Hippocampal formation (tissue), 2 donors: ENCODE results near the gene THEMIS.
"Not testable (repeated sequence)": the region's sequence is repeated elsewhere in the genome, so short reads cannot be mapped to it uniquely, and the experiment has no call there.

Experiments used
- DNase-seq, 2 donors: peaks; one replicate each; lab custom pipeline; 2025; lab: John Stamatoyannopoulos, UW

Gene THEMIS, protein sequence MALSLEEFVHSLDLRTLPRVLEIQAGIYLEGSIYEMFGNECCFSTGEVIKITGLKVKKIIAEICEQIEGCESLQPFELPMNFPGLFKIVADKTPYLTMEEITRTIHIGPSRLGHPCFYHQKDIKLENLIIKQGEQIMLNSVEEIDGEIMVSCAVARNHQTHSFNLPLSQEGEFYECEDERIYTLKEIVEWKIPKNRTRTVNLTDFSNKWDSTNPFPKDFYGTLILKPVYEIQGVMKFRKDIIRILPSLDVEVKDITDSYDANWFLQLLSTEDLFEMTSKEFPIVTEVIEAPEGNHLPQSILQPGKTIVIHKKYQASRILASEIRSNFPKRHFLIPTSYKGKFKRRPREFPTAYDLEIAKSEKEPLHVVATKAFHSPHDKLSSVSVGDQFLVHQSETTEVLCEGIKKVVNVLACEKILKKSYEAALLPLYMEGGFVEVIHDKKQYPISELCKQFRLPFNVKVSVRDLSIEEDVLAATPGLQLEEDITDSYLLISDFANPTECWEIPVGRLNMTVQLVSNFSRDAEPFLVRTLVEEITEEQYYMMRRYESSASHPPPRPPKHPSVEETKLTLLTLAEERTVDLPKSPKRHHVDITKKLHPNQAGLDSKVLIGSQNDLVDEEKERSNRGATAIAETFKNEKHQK

DNA sequence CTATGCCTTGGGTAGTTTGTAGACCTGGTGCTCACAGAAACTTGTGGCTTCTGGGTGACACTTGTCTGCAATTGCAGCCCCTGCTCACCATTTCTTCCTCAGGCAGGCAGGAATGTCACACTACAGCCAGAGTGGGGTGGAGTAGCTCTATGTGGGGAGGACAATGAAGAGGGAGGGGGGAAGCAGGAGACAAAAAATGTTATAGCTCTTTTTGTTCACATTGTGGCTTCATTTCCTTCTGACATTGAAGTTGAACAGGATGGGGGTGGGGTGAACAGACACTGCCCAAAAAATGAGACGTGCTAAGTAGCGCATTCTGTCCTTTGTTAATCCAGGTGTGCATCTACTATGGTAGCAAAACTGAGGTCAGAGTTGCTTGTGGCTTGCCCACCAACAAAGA is at the start of gene THEMIS:
TSS of gene THEMIS (minus strand) at position 124 of the 400 bp plus-strand sequence. CDS start 126 bp downstream, outside the sequence.
- DNase-seq, result no peak

DNA sequence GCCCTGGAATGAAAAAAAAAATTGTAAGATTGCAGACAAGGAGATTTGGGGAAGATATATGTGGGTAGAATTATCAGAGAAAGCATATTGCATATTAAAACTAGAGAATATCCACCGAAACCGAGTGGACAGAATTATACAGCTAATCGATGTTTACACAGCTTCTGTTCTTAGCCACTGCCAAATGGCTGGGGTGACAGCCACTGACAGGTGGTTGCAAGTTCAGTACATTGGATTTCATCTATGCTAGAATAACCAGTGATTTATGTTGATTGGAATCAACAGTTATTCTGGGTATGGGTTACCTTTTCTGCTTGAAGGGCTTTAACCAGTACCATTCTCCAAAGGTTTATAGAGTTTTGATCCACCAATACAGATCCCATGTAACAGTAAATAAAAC is 48.4 kb upstream of the THEMIS start:
- DNase-seq, result no peak

- no peak for DNase-seq
Observed at GRCh38 chr6:127946388-127946787, 45.5 kb upstream of the THEMIS start.

- DNase-seq, result no peak
Observed at GRCh38 chr6:127945434-127946097, 44.7 kb upstream of the THEMIS start.

DNA sequence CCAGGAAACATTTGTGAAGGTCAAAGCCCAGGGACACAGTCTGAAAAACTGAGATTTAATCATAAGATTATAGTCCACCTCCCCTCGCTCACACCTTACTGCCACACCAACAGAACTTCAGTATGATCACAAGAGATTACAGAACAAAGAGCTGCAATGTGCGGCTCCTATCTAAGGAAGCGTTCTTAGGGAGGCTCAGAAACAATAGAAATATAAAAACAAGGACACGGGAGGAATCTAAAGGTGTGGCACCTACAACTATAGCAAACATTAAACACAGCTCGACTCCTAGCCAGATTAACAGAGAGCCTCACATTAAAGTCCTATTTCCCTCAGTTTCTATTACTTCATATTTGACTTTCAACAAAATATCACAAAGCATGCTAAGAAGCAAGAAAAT is 40.4 kb upstream of the THEMIS start:
- DNase-seq, result no peak

DNA sequence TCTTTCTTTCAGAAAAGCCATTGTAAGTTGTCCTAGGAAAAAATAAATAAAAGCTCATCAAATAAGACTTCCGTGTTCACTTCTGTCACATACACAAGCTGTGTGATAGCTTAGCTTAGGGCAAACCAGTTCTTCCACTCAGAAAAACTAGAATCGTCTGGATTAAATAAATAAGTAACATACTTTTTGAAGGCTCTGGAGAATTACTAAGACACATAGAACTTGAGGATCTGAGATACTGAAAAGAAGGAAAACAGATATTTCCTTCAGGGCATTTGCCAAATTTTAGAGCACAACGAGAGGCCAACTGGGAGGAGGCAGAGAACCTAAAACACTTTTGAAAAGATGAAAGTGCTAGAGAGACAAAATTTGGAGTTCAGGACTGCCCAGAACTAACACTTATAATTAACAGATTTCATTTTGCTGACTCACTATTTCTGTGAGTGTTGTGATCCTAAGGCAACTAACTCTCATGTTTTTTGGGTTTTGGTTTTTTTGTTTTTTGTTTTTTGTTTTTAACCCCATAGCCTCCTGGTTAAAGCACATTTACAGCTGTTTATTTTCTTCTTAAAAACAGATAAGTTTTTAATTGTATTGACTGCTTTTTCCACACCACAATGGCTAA is 38.7 kb upstream of the THEMIS start:
- DNase-seq, result no peak

GRCh38 chr6:127938701-127939100 is 37.8 kb upstream of the THEMIS start:
- no peak for DNase-seq

DNA sequence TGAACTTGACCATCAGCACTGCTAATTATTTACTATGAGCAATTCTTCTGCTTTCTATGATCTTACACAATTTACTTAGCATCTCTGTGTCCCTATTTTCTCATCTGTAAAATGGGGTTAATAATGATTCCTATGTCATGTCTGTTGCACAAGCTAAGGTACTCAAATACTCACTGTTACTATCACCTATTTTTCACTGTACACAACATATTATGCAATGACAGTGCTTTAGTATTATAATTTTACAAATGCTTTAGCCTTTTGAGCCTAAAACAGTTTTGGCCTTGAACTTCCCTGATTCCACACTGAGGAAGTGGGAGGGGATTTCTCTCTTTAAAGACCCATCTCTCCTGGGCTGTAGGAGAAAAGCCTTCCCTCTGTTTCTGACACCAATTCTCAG is 36.9 kb upstream of the THEMIS start:
- DNase-seq, result no peak

GRCh38 chr6:127937102-127937501 is 36.2 kb upstream of the THEMIS start:
- DNase-seq, result no peak

GRCh38 chr6:127934956-127935355 is 34.1 kb upstream of the THEMIS start:
- DNase-seq, result no peak

DNA sequence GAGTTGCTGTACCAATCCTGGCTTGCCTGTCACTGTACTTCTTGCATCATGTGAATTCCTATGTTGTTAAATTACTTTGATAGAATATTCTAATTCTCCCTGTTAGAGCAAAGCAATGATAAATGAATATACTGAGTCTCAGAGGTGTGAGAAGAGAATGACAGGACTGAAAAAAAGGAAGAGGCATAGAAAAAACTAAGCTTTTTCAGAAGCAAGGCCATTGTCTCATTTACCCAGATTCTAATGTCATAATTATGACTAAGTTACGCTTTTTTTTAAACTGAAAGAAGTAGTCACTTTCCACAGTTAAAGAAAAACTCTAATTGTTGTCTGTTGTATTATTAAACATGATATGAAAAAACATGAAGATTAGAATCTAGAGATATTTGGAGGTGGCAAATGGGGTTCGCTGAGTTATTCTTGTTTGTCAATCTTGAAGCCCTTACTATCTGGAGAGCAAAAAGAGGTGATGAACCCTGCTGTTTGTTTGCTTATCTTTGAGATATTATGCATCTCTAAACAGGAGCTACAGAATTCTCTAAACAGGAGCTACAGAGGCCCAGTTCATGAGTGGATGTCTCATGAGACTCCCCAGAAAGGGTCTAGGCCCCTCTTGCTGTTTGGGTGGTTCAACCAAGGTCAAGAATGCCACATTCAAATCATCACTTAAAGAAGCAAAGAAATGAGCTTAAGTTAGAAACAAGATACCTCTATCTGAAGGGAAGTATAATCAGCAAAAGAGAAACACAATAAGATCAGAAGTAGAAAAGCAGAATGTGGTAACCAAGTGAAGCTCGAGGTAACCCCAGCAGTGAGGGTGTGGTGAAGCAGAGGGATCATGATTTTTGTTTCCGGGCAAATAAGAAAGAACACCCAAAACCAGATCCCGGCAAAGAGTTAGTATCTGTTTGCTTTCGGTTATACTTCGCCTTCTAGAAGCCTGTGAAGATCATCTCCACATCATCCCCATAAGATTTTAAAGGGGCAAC is 33.3 kb upstream of the THEMIS start:
- DNase-seq, result no peak

- no peak for DNase-seq
Observed at GRCh38 chr6:127933137-127933536, 32.3 kb upstream of the THEMIS start.

DNA sequence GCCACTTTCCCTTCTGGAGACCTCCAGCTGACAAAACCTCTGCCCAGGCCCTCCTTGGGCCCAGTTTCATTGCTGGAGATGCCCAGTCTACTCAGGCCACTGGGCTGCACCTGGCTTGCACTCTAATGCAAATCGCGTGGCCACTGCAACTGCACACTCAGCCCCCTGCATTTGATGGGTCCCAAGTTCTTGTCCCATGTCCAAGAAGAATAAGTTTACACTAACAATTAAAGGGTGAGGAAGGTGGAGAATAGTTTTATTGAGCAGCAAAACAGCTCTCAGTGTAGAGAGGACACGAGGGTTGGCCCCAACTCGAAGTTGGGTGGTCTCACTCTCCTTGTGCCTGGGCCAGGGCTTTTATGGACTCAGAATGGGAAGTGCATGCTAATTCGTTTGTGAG is 31.9 kb upstream of the THEMIS start:
- no peak for DNase-seq

DNA sequence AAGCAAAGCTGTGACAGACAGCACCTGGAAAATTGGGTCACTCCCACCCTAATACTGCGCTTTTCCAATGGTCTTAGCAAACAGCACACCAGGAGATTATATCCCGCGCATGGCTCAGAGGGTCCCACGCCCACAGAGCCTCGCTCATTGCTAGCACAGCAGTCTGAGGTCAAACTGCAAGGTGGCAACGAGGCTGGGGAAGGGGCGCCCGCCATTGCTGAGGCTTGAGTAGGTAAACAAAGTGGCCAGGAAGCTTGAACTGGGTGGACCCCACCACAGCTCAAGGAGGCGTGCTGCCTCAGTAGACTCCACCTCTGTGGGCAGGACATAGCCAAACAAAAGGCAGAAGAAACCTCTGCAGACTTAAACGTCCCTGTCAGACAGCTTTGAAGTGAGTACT is 25.6 kb upstream of the THEMIS start:
- not testable (repeated sequence) for DNase-seq

DNA sequence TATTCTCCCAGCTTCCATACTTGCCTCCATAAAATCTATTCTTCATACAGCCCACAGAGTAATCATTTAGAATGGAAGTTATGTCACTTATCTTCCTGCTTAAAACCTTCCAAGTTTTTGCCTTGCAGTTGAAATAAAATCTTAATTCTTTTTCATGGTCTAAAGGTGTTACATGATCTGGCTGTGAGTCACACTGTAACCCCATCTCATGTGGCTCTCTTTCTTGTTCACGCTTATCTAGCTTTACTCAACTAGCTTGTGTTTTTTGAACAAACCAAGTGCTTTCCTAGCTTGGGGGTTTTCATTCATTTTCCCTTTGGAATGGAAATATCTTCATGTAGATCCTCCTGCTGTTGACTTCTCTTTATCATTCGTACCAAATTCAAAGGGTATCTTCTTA is 23.6 kb upstream of the THEMIS start:
- no peak for DNase-seq

DNA sequence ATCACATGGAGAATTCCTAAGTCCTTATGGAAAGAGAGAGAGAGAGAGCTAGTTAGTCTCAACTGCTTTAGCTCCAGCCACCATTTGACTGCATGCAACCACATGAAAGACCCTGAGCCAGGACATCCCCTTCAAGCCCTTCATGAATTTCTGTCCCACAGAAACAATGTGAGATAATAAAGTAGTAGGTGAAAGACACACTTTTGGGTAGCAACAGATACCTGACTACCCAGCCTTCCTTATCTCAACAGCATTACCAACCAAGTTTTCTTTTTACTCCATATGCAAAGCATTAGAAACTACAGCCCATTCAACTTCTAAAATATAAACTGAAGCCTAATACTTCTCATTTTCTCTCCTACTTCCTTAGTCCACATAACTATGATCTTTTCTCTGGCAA is 23.2 kb upstream of the THEMIS start:
- no peak for DNase-seq

- DNase-seq, result no peak
Observed at GRCh38 chr6:127923135-127923534, 22.3 kb upstream of the THEMIS start.

DNA sequence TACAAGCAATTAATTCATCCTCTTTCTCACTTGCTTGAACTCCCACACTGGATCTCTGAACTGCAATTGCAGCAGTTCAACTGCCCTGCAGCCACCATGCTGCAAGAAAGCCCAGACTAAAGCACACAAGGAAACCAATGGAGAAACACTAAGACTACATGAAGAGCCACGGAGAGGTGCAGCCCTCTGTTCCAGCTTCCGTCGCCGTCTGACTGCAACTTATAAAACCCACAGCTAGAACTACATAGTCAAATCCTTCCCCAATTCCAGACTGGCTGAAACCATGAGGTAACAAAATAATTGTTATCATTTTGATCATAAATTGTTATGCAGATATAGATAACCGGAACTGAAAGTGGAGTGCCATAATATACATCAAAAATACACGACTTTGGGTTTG is 21.1 kb upstream of the THEMIS start:
- no peak for DNase-seq

DNA sequence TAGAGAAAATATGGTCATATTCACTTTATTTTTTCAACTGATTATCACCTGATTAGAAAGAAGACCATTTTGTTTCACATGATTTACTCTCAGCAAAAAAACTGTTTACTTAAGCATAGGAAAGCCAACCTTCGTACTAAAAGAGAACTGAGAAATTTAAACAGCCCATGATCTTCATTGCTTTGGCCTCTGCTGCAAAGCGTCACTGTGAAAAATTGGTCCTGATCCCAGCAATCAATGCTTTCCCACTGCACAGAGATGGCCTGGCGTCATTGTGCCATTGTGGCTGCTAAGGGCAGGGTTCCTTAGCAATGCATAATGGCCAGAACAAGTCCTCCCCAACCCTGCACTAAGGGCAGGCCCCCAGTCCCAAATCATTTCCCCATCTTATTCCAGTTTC is 19.9 kb upstream of the THEMIS start:
- no peak for DNase-seq

- DNase-seq, result no peak
Observed at GRCh38 chr6:127918506-127919427, 17.9 kb upstream of the THEMIS start.
